ENCODE measurements around the gene TAB2. TPM values are rescaled to one million over a fixed set of nuclear protein-coding genes. Genes with fewer than 3 reads are reported as not detected.

Gene TAB2
- total RNA-seq, 4 donors from 2014 or later = 32.5 to 71.4 (median 43.8) TPM

DNA sequence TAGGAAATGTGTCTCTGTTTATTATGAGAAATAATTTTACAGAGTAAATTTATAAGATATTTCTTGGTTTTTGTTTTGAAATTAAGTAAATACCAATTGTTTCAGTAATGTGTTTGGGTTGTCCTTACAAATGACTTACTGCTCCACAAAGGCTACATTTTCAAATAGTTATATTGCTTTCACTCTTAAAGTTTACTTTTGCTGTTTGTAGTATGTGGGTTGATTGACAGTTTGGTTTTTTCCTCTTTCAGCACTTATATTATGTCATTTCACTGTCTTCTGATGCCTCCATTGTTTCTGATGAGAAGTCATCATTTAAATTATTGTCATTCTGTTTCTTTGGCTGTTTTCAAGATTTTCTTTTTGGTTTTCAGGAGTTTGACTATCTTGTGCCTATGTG, 47.7 kb downstream of the TAB2 start:
- intact Hi-C loops (cut with DNase I; ENCODE audit: low total_unique reads) = no loop called here
- DNase-seq (ENCODE audit: low spot score in 2 of 2) = no peak
- no peak overlapping the region for H3K4me3 ChIP-seq (ENCODE audit: low read depth, poor library complexity, severe bottlenecking)
- no peak for TF ChIP-seq POLR2A (IDR thresholded peaks at IDR 0.05)
- TF ChIP-seq, protein P1, sequence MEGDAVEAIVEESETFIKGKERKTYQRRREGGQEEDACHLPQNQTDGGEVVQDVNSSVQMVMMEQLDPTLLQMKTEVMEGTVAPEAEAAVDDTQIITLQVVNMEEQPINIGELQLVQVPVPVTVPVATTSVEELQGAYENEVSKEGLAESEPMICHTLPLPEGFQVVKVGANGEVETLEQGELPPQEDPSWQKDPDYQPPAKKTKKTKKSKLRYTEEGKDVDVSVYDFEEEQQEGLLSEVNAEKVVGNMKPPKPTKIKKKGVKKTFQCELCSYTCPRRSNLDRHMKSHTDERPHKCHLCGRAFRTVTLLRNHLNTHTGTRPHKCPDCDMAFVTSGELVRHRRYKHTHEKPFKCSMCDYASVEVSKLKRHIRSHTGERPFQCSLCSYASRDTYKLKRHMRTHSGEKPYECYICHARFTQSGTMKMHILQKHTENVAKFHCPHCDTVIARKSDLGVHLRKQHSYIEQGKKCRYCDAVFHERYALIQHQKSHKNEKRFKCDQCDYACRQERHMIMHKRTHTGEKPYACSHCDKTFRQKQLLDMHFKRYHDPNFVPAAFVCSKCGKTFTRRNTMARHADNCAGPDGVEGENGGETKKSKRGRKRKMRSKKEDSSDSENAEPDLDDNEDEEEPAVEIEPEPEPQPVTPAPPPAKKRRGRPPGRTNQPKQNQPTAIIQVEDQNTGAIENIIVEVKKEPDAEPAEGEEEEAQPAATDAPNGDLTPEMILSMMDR (IDR thresholded peaks at IDR 0.05) = no peak

DNA sequence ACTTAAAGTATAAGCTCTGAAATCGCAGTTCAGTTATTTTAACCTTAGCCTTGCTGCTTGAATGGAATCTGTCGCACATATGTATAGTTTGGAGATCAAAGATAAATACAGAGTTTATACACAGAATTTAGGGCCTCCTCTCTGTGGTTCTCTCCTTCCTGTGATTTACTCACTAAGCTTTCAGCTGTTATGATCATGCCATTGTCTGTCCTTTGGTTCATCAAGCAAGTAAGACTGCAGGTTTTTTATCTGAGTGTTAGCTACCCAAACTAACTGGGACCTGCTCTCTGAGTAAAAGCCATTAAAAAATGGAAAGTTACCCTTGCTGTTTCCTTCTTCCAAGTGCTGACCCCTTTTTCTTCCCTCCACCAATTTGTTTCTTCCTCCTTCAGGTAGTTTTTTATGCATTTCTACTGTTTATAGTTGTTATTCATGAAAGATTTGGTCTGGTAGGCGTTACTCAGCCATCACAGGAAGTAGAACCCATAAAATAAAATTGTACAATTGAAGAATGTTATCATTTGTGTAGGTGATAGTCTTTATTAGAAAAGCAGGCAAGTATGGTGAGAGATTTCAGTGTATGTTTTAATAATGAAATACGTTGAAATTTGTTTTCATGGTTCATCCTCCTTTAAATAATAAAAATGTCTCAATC, 48.9 kb downstream of the TAB2 start:
- intact Hi-C loops (cut with DNase I; ENCODE audit: low total_unique reads) = no loop called here
- DNase-seq (ENCODE audit: low spot score in 2 of 2) = no peak
- no peak overlapping the region for H3K4me3 ChIP-seq (ENCODE audit: low read depth, poor library complexity, severe bottlenecking)
- WGBS, 2 donors = 87% methylated on average over 4 of the region's 4 CpGs
- no peak for TF ChIP-seq POLR2A (IDR thresholded peaks at IDR 0.05)
- TF ChIP-seq, protein P1 (IDR thresholded peaks at IDR 0.05) = no peak

DNA sequence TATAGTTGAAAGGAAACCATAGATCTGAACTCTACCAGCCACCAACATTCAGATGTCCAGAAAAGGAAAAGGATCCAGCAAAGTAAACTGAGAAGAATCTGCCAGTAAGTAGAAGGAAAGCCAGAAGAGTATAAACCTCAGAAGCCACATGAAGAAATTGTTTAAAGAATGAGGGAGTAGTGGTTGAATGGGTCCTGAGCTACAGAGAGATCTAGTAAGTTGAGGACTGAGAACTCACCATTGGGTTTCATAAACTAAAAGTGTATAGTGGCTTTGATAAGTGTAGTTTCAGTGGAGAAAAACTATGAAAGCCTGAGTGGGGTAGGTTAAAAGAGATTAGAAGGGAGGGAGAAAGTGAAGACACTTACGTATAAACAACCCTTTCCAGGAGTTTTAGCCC, 50.6 kb downstream of the TAB2 start:
- DNase-seq (ENCODE audit: low spot score in 2 of 2) = no peak
- 93 to 97% methylated on average over 1 of the region's 1 CpG for WGBS, 2 donors
- intact Hi-C loops (cut with DNase I; ENCODE audit: low total_unique reads) = no loop called here
- TF ChIP-seq, protein P1 (IDR thresholded peaks at IDR 0.05) = no peak
- H3K4me3 ChIP-seq (ENCODE audit: low read depth, poor library complexity, severe bottlenecking) = no peak overlapping the region

DNA sequence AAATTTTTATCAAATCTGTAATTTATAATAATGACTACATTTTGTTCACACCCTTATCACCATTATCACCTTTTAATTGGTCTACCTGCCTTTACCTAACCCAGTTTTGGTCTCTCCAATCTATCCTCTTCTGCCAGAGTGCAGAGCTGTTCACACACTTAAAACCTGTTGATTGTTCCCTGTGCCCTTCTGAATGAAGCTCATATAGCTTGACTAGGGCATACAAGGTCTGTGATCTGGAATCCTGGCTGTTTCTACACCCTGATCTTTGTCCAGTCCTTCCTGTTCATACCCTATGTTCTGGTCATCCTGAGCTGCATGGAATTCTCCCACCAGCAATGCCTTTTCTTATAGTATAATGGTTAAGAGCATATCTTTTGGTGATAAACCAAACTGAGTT, 53.6 kb downstream of the TAB2 start:
- no peak overlapping the region for H3K4me3 ChIP-seq (ENCODE audit: low read depth, poor library complexity, severe bottlenecking)
- TF ChIP-seq POLR2A (IDR thresholded peaks at IDR 0.05) = no peak
- TF ChIP-seq, protein P1 (IDR thresholded peaks at IDR 0.05) = no peak
- no peak for DNase-seq (ENCODE audit: low spot score in 2 of 2)
- intact Hi-C loops (cut with DNase I; ENCODE audit: low total_unique reads) = no loop called here

DNA sequence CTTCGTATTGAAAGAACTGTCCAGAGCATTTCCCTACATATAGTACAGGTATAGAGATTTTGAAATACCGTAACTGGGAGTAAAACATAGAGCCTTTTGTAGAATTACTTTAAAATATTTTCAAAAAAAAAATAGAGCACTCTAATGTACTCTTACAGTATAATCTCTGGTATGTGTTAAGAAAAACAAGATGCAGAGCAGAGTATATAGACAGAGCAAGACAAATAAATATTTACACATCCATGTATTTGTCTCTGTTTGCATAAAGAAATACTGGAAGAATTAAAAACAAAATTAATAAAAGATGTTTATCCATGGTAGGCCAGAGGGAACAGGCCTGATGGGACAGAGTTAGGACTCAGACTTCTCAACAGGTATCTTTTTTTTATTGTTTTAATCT, 54.5 kb downstream of the TAB2 start:
- intact Hi-C loops (cut with DNase I; ENCODE audit: low total_unique reads) = no loop called here
- H3K4me3 ChIP-seq (ENCODE audit: low read depth, poor library complexity, severe bottlenecking) = no peak overlapping the region
- DNase-seq (ENCODE audit: low spot score in 2 of 2) = no peak
- 48 to 78% methylated on average over 2 of the region's 2 CpGs for WGBS, 2 donors
- TF ChIP-seq, protein P1 (IDR thresholded peaks at IDR 0.05) = no peak
- TF ChIP-seq POLR2A (IDR thresholded peaks at IDR 0.05) = no peak

DNA sequence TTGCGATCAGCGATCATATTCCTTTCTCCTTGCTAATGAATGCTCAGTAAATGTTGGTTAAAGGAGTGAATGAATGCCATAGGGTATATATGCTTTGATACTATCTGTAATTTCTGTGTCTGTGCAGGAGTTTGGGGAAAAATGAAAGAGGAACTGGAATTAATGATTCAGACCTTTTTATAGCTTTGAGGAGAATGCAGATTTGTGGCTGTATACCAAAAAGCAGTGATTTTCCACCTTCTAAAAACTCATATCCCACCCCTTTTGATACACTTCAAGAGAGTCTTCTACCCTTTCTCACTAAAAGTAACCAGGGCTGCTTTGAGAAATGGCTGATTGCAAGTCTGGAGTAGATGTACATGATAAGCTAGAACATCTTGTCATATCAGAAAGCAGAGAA, 56.0 kb downstream of the TAB2 start:
- intact Hi-C loops (cut with DNase I; ENCODE audit: low total_unique reads) = no loop called here
- 97 to 98% methylated on average over 2 of the region's 2 CpGs for WGBS, 2 donors

More for the DNA sequence above, 56.0 kb downstream of the TAB2 start:
- no peak for TF ChIP-seq POLR2A (IDR thresholded peaks at IDR 0.05)
- TF ChIP-seq, protein P1 (IDR thresholded peaks at IDR 0.05) = no peak
- H3K4me3 ChIP-seq (ENCODE audit: low read depth, poor library complexity, severe bottlenecking) = no peak overlapping the region
- DNase-seq (ENCODE audit: low spot score in 2 of 2) = no peak
